ENCODE measurements around the gene TPK1.

DNA sequence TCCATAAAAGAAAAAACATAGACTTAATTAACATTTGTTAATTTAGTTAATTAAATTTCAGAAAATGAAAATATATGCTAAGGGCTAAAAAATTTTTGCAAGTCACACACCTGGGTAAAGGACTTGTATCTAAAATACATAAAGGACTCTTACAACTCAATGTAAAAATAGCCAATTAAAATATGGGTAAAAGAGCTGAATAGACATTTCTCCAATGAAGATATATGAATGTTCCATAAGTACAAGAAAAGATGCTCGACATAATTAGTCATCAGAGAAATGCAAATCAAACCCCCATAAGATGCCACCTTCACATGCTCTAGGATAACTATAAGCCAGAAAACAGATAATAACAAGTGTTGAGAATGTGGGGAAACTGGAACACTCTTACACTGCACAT, 288.0 kb downstream of the TPK1 start:
- TF ChIP-seq POLR2A (IDR thresholded peaks at IDR 0.05; ENCODE audit: insufficient read depth in 1 of 2, low read depth in 2 of 2, low read length in 2 of 2) = no peak
- TF ChIP-seq PHF20 (CRISPR knock-in tag; IDR thresholded peaks at IDR 0.05) = no peak
- TF ChIP-seq, protein P1, sequence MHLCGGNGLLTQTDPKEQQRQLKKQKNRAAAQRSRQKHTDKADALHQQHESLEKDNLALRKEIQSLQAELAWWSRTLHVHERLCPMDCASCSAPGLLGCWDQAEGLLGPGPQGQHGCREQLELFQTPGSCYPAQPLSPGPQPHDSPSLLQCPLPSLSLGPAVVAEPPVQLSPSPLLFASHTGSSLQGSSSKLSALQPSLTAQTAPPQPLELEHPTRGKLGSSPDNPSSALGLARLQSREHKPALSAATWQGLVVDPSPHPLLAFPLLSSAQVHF (CRISPR knock-in tag; IDR thresholded peaks at IDR 0.05) = no peak
- TF ChIP-seq, protein P2, sequence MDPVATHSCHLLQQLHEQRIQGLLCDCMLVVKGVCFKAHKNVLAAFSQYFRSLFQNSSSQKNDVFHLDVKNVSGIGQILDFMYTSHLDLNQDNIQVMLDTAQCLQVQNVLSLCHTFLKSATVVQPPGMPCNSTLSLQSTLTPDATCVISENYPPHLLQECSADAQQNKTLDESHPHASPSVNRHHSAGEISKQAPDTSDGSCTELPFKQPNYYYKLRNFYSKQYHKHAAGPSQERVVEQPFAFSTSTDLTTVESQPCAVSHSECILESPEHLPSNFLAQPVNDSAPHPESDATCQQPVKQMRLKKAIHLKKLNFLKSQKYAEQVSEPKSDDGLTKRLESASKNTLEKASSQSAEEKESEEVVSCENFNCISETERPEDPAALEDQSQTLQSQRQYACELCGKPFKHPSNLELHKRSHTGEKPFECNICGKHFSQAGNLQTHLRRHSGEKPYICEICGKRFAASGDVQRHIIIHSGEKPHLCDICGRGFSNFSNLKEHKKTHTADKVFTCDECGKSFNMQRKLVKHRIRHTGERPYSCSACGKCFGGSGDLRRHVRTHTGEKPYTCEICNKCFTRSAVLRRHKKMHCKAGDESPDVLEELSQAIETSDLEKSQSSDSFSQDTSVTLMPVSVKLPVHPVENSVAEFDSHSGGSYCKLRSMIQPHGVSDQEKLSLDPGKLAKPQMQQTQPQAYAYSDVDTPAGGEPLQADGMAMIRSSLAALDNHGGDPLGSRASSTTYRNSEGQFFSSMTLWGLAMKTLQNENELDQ (CRISPR knock-in tag; IDR thresholded peaks at IDR 0.05; ENCODE audit: borderline replicate concordance) = no peak
- TF ChIP-seq TAF1 (CRISPR knock-in tag; IDR thresholded peaks at IDR 0.05) = no peak
- no peak for TF ChIP-seq SMC3 (IDR thresholded peaks at IDR 0.05; ENCODE audit: low read length)
- no peak for TF ChIP-seq MEIS2 (CRISPR knock-in tag; IDR thresholded peaks at IDR 0.05)
- TF ChIP-seq CEBPB (IDR thresholded peaks at IDR 0.05; ENCODE audit: borderline replicate concordance, low read depth, low read length) = no peak
- TF ChIP-seq E2F1 (CRISPR knock-in tag; IDR thresholded peaks at IDR 0.05) = no peak
- TF ChIP-seq ZNF121 (CRISPR knock-in tag; IDR thresholded peaks at IDR 0.05) = no peak

Data from HepG2 (cell line).